ENCODE results near the gene BTG3. TPM values are rescaled to one million over a fixed set of nuclear protein-coding genes. Genes with fewer than 3 reads are reported as not detected.

The BTG3 gene
- total and polyA plus RNA-seq, 8 donors: 8.8 to 36.3 (median 11.6) TPM

DNA sequence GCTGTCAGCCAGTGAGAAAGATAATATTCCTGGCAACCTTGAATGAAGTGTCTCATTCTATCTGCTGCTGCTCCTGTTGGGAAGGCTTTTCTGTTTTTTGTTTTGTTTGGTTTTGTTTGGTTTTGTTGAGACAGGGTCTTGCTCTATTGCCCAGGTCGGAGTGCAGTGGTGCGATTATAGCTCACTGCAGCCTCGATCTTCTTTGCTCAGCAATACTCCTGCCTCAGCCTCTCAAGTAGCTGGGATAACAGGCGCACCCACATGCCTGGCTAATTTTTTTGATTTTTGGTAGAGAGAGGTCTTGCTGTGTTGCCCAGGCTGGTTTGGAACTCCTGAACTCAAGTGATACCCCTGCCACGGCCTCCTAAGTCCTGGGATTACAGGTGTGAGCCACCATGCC lies 37.6 kb downstream of the BTG3 start:
- no peak for DNase-seq
- H3K4me3 ChIP-seq: no peak overlapping the region
- no peak overlapping the region for H3K27ac ChIP-seq
- no peaks in the 10 kb centered on the region for H3K27me3 ChIP-seq
- no peaks in the 10 kb centered on the region for H3K9me3 ChIP-seq
- 97 to 98% methylated on average over 5 of the region's 5 CpGs for WGBS, 2 donors
- TF ChIP-seq, protein P1, sequence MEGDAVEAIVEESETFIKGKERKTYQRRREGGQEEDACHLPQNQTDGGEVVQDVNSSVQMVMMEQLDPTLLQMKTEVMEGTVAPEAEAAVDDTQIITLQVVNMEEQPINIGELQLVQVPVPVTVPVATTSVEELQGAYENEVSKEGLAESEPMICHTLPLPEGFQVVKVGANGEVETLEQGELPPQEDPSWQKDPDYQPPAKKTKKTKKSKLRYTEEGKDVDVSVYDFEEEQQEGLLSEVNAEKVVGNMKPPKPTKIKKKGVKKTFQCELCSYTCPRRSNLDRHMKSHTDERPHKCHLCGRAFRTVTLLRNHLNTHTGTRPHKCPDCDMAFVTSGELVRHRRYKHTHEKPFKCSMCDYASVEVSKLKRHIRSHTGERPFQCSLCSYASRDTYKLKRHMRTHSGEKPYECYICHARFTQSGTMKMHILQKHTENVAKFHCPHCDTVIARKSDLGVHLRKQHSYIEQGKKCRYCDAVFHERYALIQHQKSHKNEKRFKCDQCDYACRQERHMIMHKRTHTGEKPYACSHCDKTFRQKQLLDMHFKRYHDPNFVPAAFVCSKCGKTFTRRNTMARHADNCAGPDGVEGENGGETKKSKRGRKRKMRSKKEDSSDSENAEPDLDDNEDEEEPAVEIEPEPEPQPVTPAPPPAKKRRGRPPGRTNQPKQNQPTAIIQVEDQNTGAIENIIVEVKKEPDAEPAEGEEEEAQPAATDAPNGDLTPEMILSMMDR (IDR thresholded peaks at IDR 0.05): no peak
- no peaks in the 10 kb centered on the region for H3K36me3 ChIP-seq
- no peak for ATAC-seq
- no peak for FAIRE-seq
- intact Hi-C loops (cut with DNase I): no loop called here
- H3K4me1 ChIP-seq: peaks cover 0 to 4% (median 0%) of the 10 kb centered on the region in 3 donors

DNA sequence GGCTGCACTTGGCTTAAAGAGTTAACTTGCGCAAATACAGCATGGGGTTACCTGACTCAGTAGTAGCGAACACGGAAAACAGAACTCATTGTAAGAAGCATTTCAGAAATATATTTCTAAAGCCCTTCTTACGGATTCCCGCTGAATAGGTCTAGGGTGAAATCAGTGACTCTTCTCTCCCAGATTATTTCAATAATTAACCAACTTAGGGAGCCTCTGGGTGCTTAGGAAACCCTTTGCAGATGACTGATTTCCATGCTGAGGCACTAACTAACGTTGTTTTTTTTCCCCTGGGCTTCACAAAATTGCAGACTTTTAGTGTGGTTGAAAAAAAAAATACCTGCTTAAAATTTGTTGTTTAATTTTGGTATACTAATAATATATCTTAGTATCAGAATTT lies 40.3 kb downstream of the BTG3 start:
- DNase-seq (no peak), ATAC-seq (no peak), FAIRE-seq (no peak)
- Histone ChIP-seq H3K27ac (no peak overlapping the region), H3K27me3 (no peaks in the 10 kb centered on the region), H3K4me1 (no peaks in the 10 kb centered on the region), H3K9me3 (no peaks in the 10 kb centered on the region), H3K4me3 (no peak overlapping the region), H3K36me3 (no peaks in the 10 kb centered on the region)
- intact Hi-C loops (cut with DNase I): no loop called here
- TF ChIP-seq, protein P1 (IDR thresholded peaks at IDR 0.05): no peak
- WGBS, 2 donors: 77 to 94% methylated on average over 6 of the region's 6 CpGs

DNA sequence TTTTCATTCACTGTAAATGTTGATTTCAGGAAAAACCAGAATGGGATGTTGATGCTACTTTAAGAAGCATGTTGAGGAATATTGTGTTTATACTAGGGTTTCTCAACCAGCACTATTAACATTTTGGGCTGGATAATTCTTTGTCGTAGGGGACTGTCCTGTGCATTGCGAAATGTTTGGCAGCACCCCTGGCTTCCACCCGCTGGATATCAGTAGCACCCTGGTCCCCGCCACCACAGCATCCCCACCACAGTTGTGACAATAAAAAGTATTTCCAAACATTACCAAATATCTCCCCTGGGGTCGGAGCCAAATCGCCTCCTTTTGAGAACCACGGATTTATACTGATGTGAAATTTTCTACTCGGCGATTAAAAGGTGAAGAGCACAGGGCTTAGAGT lies 41.9 kb downstream of the BTG3 start:
- H3K4me1 ChIP-seq: no peaks in the 10 kb centered on the region
- no peaks in the 10 kb centered on the region for H3K36me3 ChIP-seq
- H3K9me3 ChIP-seq: no peaks in the 10 kb centered on the region
- intact Hi-C loops (cut with DNase I): no loop called here
- H3K27me3 ChIP-seq: no peaks in the 10 kb centered on the region
- DNase-seq: no peak
- no peak overlapping the region for H3K4me3 ChIP-seq
- no peak for ATAC-seq
- FAIRE-seq: no peak
- no peak overlapping the region for H3K27ac ChIP-seq
- TF ChIP-seq, protein P1 (IDR thresholded peaks at IDR 0.05): no peak
- 88 to 90% methylated on average over 9 of the region's 9 CpGs for WGBS, 2 donors

DNA sequence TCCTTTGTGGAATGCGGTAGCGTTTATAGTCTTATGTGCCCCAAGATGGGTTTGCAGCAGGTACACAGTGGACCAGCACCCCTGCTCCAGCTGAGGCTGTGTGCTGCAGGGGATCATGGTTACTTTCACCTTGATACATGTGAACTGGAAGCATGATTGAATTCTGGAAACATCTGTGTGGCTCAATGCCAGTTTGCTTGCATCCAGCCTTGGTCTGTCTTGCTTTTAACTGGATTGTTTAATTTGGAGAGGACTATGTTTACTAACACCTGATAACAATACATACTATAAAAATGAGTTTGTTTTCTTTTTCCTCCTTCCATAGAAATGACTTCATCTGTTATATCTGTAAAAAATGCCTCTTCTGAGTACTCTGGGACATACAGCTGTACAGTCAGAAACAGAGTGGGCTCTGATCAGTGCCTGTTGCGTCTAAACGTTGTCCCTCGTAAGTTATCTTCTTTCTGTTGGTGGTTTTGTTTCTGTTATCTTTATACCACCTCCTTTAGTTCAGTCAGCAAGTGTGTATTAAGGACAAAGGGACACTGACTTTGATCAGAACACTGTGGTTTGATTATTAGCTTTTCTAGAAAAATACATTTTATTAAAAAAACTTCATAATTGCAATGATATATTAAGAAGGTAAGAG lies 52.2 kb downstream of the BTG3 start:
- Histone ChIP-seq H3K4me3 (no peak overlapping the region), H3K4me1 (no peaks in the 10 kb centered on the region), H3K27me3 (no peaks in the 10 kb centered on the region), H3K36me3 (peaks cover 0 to 5% (median 0%) of the 10 kb centered on the region in 3 donors), H3K9me3 (no peaks in the 10 kb centered on the region), H3K27ac (no peak overlapping the region)
- intact Hi-C loops (cut with DNase I): no loop called here
- peak in 2 of 4 donors; percentile 44 to 57 for ATAC-seq
- no peak for FAIRE-seq
- WGBS, 2 donors: 45 to 78% methylated on average over 5 of the region's 5 CpGs
- TF ChIP-seq, protein P1 (IDR thresholded peaks at IDR 0.05): no peak
- no peak for DNase-seq

DNA sequence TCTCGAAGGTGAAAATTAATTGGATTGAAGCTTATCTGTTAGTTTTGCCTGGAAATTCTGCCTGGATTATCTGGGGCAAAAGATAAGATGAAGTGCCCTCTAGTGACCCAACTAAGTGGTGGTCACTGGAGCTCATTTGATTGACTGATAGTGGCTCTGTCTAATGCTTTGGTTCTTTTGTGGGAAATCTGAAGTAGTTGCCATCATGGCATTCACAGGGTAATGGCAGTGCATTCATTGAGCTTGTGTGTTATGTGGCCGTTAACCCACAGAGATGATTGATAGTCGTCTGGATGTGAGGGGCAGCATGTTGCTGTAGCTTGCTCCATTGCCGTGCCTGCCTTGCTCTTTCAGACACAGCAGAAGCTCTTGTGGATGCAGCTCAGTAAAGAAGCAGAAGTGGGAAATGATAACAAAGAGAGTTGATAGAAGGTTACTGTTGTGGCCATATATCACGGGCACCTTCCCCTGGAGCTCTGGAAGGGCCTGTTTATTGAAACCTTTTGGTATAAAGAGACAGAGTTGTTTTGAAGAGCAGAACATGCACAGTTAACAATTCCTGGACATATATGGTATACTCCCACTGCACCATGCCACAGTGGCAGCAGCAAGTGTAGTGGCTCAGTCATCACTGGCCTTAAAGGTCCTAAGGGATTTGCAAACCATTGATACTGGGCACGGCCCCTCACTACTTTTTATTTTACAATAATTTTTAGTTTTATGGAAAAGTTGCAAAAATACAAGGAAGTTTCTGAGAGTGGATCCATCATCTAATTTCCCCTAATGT lies 57.8 kb downstream of the BTG3 start:
- DNase-seq (no peak), FAIRE-seq (no peak), ATAC-seq (peak in 3 of 4 donors; percentile 68 to 74 (median 73))
- no peaks in the 10 kb centered on the region for H3K9me3 ChIP-seq
- H3K27me3 ChIP-seq: no peaks in the 10 kb centered on the region
- H3K4me3 ChIP-seq: no peak overlapping the region
- TF ChIP-seq, protein P1 (IDR thresholded peaks at IDR 0.05): no peak
- H3K27ac ChIP-seq: no peak overlapping the region
- H3K4me1 ChIP-seq: peaks cover 0 to 9% (median 0%) of the 10 kb centered on the region in 3 donors
- WGBS, 2 donors: 64 to 66% methylated on average over 6 of the region's 6 CpGs
- H3K36me3 ChIP-seq: no peaks in the 10 kb centered on the region
- intact Hi-C loops (cut with DNase I): loop anchor here in 1 of 3 donors (10.0 kb wide), 1 partner anchor 170 kb away; no protein-coding TSS in a partner anchor
